ENCODE data around the gene SREBF2. TPM values are rescaled to one million over a fixed set of nuclear protein-coding genes. Genes with fewer than 3 reads are reported as not detected.

Gene SREBF2
- total RNA-seq, 2 donors from 2014 or later, result 127 to 131 TPM

GRCh38 chr22:41812805-41813545 lies 19.9 kb upstream of the SREBF2 start:
- DNase-seq (no peak), ATAC-seq (replicated peaks in 1 of 2) (no peak)
- H3K27me3 Mint-ChIP-seq (ENCODE audit: low read depth), result no peaks in the 10 kb centered on the region
- no peaks in the 10 kb centered on the region for H3K4me1 Mint-ChIP-seq (ENCODE audit: low read depth)
- no peak overlapping the region for H3K27ac Mint-ChIP-seq
- H3K36me3 Mint-ChIP-seq (ENCODE audit: insufficient read depth in 2 of 2), result peaks cover 0 to 8% of the 10 kb centered on the region in 2 donors
- H3K9me3 Mint-ChIP-seq, result no peaks in the 10 kb centered on the region
- H3K4me3 Mint-ChIP-seq, result no peak overlapping the region

GRCh38 chr22:41813726-41814410 lies 19.0 kb upstream of the SREBF2 start:
- Mint-ChIP-seq H3K9me3 (no peaks in the 10 kb centered on the region), H3K36me3 (ENCODE audit: insufficient read depth in 2 of 2) (peaks cover 0 to 8% of the 10 kb centered on the region in 2 donors), H3K4me3 (no peak overlapping the region), H3K4me1 (ENCODE audit: low read depth) (no peaks in the 10 kb centered on the region), H3K27ac (no peak overlapping the region), H3K27me3 (ENCODE audit: low read depth) (no peaks in the 10 kb centered on the region)
- ATAC-seq (replicated peaks in 1 of 2) (no peak), DNase-seq (no peak)

- ATAC-seq (replicated peaks in 1 of 2) (no peak), DNase-seq (no peak)
- no peaks in the 10 kb centered on the region for H3K4me1 Mint-ChIP-seq (ENCODE audit: low read depth)
- H3K27ac Mint-ChIP-seq, result no peak overlapping the region
- peaks cover 0 to 5% of the 10 kb centered on the region in 2 donors for H3K36me3 Mint-ChIP-seq (ENCODE audit: insufficient read depth in 2 of 2)
- H3K4me3 Mint-ChIP-seq, result no peak overlapping the region
- no peaks in the 10 kb centered on the region for H3K27me3 Mint-ChIP-seq (ENCODE audit: low read depth)
- H3K9me3 Mint-ChIP-seq, result no peaks in the 10 kb centered on the region
Observed at GRCh38 chr22:41815716-41816115, 17.2 kb upstream of the SREBF2 start.

GRCh38 chr22:41816241-41816640 lies 16.7 kb upstream of the SREBF2 start:
- ATAC-seq (replicated peaks in 1 of 2) (no peak), DNase-seq (no peak)
- no peaks in the 10 kb centered on the region for H3K27me3 Mint-ChIP-seq (ENCODE audit: low read depth)
- peaks cover 0 to 5% of the 10 kb centered on the region in 2 donors for H3K36me3 Mint-ChIP-seq (ENCODE audit: insufficient read depth in 2 of 2)
- H3K27ac Mint-ChIP-seq, result no peak overlapping the region
- no peaks in the 10 kb centered on the region for H3K9me3 Mint-ChIP-seq
- H3K4me1 Mint-ChIP-seq (ENCODE audit: low read depth), result no peaks in the 10 kb centered on the region
- no peak overlapping the region for H3K4me3 Mint-ChIP-seq

- no peaks in the 10 kb centered on the region for H3K9me3 Mint-ChIP-seq
- no peak overlapping the region for H3K4me3 Mint-ChIP-seq
- ATAC-seq (replicated peaks in 1 of 2) (peak in 1 of 2 donors; percentile 39), DNase-seq (no peak)
- H3K27ac Mint-ChIP-seq, result peak overlapping the region; percentile 39
- peaks cover 0 to 5% of the 10 kb centered on the region in 2 donors for H3K36me3 Mint-ChIP-seq (ENCODE audit: insufficient read depth in 2 of 2)
- peaks cover 6% of the 10 kb centered on the region for H3K4me1 Mint-ChIP-seq (ENCODE audit: low read depth)
- H3K27me3 Mint-ChIP-seq (ENCODE audit: low read depth), result no peaks in the 10 kb centered on the region
Observed at GRCh38 chr22:41816871-41817270, 16.0 kb upstream of the SREBF2 start.

DNA sequence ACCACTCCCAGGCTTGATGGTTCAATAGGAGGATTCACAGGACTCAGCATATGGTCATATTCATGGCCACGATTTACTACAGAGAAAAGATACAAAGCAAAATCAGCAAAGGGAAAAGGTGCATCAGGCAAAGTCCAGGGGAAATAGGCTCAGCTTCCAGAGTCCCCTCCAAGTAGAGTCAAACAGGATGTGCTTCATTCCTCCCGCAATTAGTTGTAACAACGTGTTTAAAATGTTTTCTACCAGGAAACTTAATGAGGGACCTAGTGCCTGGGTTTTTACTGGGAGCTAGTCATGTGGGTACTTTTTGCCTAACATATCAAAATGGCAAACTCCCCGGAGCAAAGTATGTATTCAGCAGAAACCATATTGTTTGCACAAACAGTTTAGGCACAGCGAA lies 14.9 kb upstream of the SREBF2 start:
- Mint-ChIP-seq H3K27ac (no peak overlapping the region), H3K27me3 (ENCODE audit: low read depth) (no peaks in the 10 kb centered on the region), H3K4me3 (no peak overlapping the region), H3K9me3 (no peaks in the 10 kb centered on the region), H3K36me3 (ENCODE audit: insufficient read depth in 2 of 2) (peaks cover 2 to 10% of the 10 kb centered on the region in 2 donors), H3K4me1 (ENCODE audit: low read depth) (peaks cover 18% of the 10 kb centered on the region)
- no peak for DNase-seq
- no peak for ATAC-seq (replicated peaks in 1 of 2)

- Mint-ChIP-seq H3K27me3 (ENCODE audit: low read depth) (no peaks in the 10 kb centered on the region), H3K4me3 (no peak overlapping the region), H3K27ac (no peak overlapping the region), H3K4me1 (ENCODE audit: low read depth) (peaks cover 23% of the 10 kb centered on the region), H3K9me3 (no peaks in the 10 kb centered on the region), H3K36me3 (ENCODE audit: insufficient read depth in 2 of 2) (peaks cover 2 to 13% of the 10 kb centered on the region in 2 donors)
- ATAC-seq (replicated peaks in 1 of 2) (no peak), DNase-seq (no peak)
Observed at GRCh38 chr22:41818596-41818995, 14.3 kb upstream of the SREBF2 start.

- Mint-ChIP-seq H3K4me1 (ENCODE audit: low read depth) (peaks cover 30% of the 10 kb centered on the region), H3K4me3 (no peak overlapping the region), H3K27me3 (ENCODE audit: low read depth) (no peaks in the 10 kb centered on the region), H3K27ac (no peak overlapping the region), H3K9me3 (no peaks in the 10 kb centered on the region), H3K36me3 (ENCODE audit: insufficient read depth in 2 of 2) (peaks cover 5 to 19% of the 10 kb centered on the region in 2 donors)
- DNase-seq (no peak), ATAC-seq (replicated peaks in 1 of 2) (no peak)
Observed at GRCh38 chr22:41819257-41819656, 13.6 kb upstream of the SREBF2 start.

GRCh38 chr22:41820447-41820846 lies 12.5 kb upstream of the SREBF2 start:
- H3K27me3 Mint-ChIP-seq (ENCODE audit: low read depth), result no peaks in the 10 kb centered on the region
- H3K36me3 Mint-ChIP-seq (ENCODE audit: insufficient read depth in 2 of 2), result peaks cover 5 to 18% of the 10 kb centered on the region in 2 donors
- DNase-seq (no peak), ATAC-seq (replicated peaks in 1 of 2) (no peak)
- peaks cover 37% of the 10 kb centered on the region for H3K4me1 Mint-ChIP-seq (ENCODE audit: low read depth)
- H3K9me3 Mint-ChIP-seq, result no peaks in the 10 kb centered on the region
- no peak overlapping the region for H3K4me3 Mint-ChIP-seq
- H3K27ac Mint-ChIP-seq, result peak overlapping the region; percentile 1

DNA sequence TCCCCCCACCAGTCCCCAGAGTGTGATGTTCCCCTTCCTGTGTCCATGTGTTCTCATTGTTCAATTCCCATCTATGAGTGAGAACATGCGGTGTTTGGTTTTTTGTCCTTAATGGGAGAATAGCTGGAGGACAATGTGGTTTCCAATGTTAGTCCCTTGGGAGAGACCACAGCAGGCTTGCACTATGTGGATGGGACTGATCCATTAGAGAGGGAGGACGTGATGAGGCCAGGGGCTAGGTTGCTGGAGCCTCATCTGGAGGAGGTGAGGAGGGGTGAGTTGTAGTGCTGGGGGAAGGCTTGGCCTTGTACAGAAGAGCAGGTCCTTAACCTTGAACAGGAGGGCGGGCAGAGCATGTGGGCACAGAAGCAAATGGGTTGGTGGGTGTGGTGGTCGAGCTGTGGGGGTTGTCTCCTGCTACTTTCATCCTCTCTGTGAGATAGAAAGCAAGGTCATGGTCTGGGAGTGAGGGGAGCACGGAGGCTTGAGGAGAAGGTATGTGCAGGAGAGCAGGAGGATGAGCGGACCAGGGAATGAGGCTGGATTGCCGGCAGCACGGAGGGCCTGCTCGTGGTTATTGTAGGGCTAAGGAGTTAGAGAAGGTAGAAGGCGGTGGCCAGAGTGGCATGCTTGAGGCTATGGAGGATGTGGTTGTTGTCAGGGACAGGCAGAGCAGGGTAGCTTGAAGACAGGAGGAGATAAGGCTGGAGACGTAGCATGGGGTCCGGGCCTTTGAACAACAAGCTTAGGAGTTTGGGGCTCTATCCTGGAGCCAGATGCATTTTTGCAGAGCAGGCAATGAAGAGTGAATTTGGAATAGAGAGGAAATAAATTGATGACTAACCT lies 11.2 kb upstream of the SREBF2 start:
- no peak for DNase-seq
- Mint-ChIP-seq H3K4me1 (ENCODE audit: low read depth) (peaks cover 38% of the 10 kb centered on the region), H3K9me3 (no peaks in the 10 kb centered on the region), H3K36me3 (ENCODE audit: insufficient read depth in 2 of 2) (peaks cover 5 to 18% of the 10 kb centered on the region in 2 donors), H3K27ac (peak overlapping the region; percentile 80), H3K27me3 (ENCODE audit: low read depth) (no peaks in the 10 kb centered on the region), H3K4me3 (peak overlapping the region; percentile 2 to 31)
- no peak for ATAC-seq (replicated peaks in 1 of 2)

- peak overlapping the region; percentile 80 for H3K27ac Mint-ChIP-seq
- H3K27me3 Mint-ChIP-seq (ENCODE audit: low read depth), result no peaks in the 10 kb centered on the region
- peaks cover 5 to 18% of the 10 kb centered on the region in 2 donors for H3K36me3 Mint-ChIP-seq (ENCODE audit: insufficient read depth in 2 of 2)
- peaks cover 46% of the 10 kb centered on the region for H3K4me1 Mint-ChIP-seq (ENCODE audit: low read depth)
- no peaks in the 10 kb centered on the region for H3K9me3 Mint-ChIP-seq
- DNase-seq (peak; percentile 56 to 58), ATAC-seq (replicated peaks in 1 of 2) (peak; percentile 99)
- H3K4me3 Mint-ChIP-seq, result peak overlapping the region; percentile 2 to 31
Observed at GRCh38 chr22:41822317-41823057, 10.4 kb upstream of the SREBF2 start.

- ATAC-seq (replicated peaks in 1 of 2) (no peak), DNase-seq (no peak)
- Mint-ChIP-seq H3K4me1 (ENCODE audit: low read depth) (peaks cover 58% of the 10 kb centered on the region), H3K27ac (peak overlapping the region; percentile 6), H3K27me3 (ENCODE audit: low read depth) (no peaks in the 10 kb centered on the region), H3K9me3 (no peaks in the 10 kb centered on the region), H3K4me3 (no peak overlapping the region), H3K36me3 (ENCODE audit: insufficient read depth in 2 of 2) (peaks cover 5 to 18% of the 10 kb centered on the region in 2 donors)
Observed at GRCh38 chr22:41823797-41824196, 9.1 kb upstream of the SREBF2 start.
